ELF-1 (cell line): ENCODE results near the gene AHRR.
"Not testable (repeated sequence)": the region's sequence is repeated elsewhere in the genome, so short reads cannot be mapped to it uniquely, and the experiment has no call there.

Experiments
- DNase-seq: peaks from one replicate; pipeline ENCODE4 v3.0.0-alpha.2; 2016; ENCODE audit warnings: low read depth, low spot score

Gene AHRR

DNA sequence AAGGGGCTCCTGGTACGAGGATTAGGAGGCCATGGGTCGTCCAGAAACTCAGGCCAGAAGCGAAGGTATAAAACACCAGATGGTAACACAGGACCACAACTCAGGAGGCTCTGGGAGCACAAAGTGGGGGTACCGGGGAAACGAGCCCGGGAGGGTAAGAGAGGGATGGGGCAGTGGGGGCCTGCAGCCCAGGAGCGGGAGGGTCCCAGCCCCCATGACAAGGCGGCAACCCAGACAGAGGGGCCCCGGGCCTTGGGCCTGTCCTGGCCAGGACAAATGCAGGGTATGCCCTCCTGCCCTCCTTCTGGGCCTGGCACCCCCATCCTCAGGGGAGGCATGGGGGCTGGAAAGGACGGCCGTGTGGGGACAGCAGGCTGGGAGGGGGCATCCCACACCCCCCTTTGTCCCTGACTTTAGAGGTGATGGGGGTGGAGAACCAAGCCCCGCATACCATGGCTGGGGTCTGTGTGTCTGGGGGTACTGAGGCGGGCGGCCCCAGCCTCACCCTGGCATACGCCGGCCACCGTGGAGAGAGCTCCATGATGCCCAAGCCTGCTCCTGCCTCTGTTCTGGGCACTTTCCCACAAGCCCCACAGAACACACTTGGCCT lies 74.5 kb downstream of the AHRR start:
- DNase-seq: no peak

GRCh38 chr5:396531-396961 lies 75.0 kb downstream of the AHRR start:
- DNase-seq: no peak

GRCh38 chr5:398141-398474 lies 76.6 kb downstream of the AHRR start:
- DNase-seq: not testable (repeated sequence)

DNA sequence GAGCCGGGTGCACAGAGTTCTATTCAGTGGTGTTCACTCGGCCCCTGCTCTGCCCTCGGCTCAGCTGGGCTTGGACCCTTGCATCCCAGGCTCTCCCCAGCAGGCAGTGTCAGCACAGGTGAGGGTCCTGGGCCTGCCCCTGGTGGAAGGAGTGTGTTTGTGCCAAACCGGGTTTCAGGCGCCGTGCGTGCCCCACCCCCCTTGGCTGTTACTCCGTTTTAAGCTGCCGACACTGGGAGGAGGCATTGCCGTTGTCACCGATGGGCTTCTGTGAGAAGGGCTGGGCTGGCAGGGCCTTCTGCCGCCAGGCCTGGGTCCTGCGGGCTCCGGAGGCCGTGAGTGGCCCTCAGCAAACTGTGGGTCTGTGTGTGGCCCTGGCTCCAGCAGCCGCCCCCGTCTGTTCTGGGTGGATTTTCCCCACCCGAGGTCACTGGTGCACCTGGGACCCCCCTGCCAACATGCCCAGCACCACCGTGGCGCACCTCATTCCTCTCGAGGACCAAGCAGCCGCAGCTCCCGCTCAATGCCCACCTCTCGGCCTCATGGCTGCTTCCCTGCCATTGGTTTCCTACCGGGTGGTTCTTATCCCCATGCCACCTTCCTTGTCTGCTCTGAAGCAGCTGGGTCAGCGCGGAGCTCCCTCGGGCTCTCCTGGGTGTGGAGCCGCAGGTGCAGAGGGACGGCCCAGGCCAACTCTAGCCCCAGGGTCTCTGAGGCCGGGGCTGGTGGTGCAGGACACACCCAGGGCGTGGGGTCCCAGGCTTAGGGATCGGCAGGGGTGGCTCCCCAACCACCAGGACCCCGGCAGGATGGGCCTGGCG lies 77.2 kb downstream of the AHRR start:
- no peak for DNase-seq

- peak; percentile 55 for DNase-seq
These were observed 78.1 kb downstream of the AHRR start for GRCh38 chr5:399296-400281.

DNA sequence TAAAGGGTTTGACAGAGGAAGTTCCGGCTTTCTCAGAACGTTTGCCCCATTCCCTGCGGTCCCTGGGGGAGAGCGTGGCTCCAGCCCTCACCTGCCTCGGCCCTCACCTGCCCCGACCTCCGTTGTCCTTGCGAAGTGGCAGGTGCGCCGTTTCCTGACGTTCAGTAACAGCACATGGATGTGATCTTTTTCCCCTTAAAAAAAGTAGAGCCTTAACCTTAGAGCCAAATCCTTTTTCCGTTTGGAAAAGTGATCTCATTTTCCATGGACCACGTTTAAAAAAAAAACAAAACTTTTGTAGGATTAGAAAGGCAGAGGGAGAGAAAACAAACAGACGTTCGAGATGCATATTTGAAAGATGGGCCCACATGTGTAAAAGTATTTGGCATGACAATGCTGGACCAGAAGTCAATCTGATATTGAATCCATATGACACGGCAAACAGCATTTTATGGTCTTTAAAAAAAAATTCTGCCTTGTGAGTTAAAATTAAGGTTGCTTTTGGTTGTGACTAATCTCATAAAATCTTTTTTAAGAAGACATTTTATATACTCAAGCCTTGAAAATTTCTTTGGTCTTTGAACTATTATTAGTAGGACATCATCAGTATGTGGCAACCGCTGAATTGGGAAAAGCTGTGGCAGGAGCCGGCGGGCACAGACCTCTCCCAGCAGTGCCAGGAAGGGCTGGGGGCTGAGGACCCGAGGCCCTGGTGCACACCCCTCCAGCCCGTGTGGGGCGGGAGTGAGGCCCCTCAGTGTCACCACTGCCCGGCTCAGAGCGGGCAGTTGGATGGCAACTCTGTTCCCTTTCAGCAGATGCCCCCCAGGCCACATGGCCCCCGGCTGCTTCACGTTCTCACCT lies 79.0 kb downstream of the AHRR start:
- DNase-seq: no peak

- no peak for DNase-seq
These were observed 79.9 kb downstream of the AHRR start for GRCh38 chr5:401146-402034.

GRCh38 chr5:402219-402614 lies 80.7 kb downstream of the AHRR start:
- DNase-seq: not testable (repeated sequence)

- no peak for DNase-seq
These were observed 81.3 kb downstream of the AHRR start for GRCh38 chr5:402615-403359.

DNA sequence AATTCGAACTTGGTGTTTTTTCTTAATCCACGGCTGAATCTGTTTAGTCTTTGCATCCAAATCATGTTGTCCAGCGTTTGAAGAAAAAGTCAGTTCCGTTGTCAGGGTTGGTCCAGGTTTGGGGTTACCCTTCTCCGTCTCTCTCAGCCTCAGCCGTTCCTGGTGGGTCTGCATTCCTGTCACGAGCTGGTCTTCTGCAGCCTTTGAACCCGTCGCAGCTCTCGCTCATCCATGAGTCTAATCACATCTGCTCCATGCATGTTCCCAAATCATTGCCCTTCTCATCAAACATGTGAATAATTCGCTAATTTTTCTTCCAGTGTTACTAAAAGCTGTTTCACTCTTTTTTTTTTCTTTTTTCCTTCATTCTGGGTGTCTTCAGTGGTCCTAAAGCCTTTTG lies 82.5 kb downstream of the AHRR start:
- DNase-seq: no peak

- DNase-seq: no peak
These were observed 83.2 kb downstream of the AHRR start for GRCh38 chr5:404666-405241.

DNA sequence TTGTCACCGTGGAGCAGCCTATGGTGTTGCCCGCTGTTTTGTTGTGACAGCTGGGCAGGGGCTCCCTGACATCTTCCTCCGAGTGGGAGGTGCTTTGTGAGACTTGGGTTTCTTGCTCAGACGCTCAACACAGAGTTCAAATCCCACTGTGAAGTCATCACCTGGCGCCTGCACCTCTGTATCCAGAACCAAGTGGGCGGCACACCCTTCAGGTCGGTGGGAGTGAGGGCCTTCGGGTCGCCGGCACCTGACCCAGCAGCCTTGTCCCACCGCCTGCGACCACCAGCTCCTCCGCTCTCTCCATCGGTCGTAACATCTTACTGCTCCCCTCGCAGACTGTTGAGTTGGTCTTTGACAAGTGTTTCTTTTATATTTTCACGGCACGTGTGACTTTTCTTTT lies 83.9 kb downstream of the AHRR start:
- DNase-seq: no peak

GRCh38 chr5:406041-406440 lies 84.5 kb downstream of the AHRR start:
- no peak for DNase-seq

DNA sequence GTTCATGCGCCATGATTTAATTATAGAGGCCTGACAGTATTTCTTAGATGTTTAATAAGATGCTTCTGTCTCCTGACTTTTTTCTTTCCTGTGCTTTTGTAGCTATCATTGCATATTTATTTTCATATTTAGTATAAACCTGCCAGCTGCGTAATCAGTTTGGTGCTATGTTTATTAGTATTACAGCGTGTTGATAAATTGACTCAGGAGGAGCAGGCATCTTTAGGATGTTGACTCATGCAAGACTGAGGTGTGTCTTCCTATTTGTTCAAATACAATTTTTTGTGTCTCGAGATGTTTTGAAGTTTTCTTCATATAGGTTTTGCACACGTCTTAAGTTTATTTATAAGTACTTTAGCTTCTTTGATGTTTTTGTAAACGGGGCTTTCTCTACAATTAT lies 85.5 kb downstream of the AHRR start:
- DNase-seq: no peak

GRCh38 chr5:407801-408268 lies 86.3 kb downstream of the AHRR start:
- no peak for DNase-seq

DNA sequence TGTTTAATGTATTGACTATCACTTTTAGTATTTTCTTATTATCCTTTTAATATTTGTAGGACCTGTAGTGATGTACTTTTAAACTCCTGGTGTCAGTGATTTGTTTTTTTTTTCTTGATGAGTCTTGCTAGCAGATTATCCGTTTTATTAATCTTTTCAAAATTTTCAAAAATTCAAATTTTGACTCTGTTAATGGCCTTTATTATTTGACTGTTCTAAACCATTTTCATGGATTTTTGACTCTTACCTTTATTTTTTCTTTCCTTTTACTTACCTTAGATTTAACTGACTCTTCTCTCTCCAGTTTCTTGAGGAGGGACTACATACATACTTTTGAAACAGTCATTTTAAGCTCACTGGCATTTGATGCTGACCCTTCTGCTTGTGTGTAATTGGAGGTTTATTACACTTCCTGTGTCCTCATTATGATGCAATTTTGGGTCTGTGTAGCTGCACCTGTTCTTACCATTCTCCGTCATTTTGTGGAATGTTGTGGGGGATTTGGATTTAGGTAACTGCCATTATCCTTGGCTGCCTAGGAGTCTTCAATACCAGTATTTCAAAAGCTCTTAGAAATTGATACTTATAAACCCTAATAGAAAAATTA lies 89.5 kb downstream of the AHRR start:
- no peak for DNase-seq

GRCh38 chr5:411728-412127 lies 90.2 kb downstream of the AHRR start:
- no peak for DNase-seq
